Mammary epithelial cell (primary cell): ENCODE data around the gene ABCC6.
"Not testable (repeated sequence)": the region's sequence is repeated elsewhere in the genome, so short reads cannot be mapped to it uniquely, and the experiment has no call there.

Experiments used
- EZH2 ChIP-seq: IDR thresholded peaks from 2 replicates; pipeline ENCODE4 v1.6.1; 2012; ENCODE audit warnings: low read length, inconsistent platforms, borderline replicate concordance
- TF ChIP-seq, protein P1 (sequence below), 2 donors: IDR thresholded peaks in 1 of 2; conservative IDR thresholded peaks in 1 of 2; 2 replicates each; pipeline ENCODE4 v1.5.1; 2011 to 2012; ENCODE audit warnings: inconsistent platforms in 2 of 2, low read length in 2 of 2, mild to moderate bottlenecking in 2 of 2, control low read depth in 1 of 2, low read depth in 1 of 2; ENCODE audit not compliant: insufficient read depth in 1 of 2; ENCODE audit errors: extremely low read depth in 1 of 2

DNA sequence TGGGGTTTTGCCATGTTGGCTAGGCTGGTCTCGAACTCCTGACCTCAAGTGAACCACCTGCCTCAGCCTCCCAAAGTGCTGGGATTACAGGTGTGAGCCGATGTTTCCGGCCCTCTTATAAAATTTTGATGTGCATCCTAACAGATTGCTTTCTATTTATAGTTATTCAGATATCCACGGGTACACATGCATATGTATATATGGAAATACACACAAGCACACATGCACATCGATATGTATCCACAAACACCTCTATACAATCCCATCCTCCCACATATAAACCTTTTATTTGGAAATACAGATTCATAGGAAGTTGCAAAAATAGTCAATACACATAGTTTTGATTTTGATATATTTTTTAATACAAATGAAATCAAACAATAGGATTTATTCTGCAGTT, 14.4 kb upstream of the ABCC6 start:
- TF ChIP-seq, protein P1, sequence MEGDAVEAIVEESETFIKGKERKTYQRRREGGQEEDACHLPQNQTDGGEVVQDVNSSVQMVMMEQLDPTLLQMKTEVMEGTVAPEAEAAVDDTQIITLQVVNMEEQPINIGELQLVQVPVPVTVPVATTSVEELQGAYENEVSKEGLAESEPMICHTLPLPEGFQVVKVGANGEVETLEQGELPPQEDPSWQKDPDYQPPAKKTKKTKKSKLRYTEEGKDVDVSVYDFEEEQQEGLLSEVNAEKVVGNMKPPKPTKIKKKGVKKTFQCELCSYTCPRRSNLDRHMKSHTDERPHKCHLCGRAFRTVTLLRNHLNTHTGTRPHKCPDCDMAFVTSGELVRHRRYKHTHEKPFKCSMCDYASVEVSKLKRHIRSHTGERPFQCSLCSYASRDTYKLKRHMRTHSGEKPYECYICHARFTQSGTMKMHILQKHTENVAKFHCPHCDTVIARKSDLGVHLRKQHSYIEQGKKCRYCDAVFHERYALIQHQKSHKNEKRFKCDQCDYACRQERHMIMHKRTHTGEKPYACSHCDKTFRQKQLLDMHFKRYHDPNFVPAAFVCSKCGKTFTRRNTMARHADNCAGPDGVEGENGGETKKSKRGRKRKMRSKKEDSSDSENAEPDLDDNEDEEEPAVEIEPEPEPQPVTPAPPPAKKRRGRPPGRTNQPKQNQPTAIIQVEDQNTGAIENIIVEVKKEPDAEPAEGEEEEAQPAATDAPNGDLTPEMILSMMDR (conservative IDR thresholded peaks at IDR 0.05 in 1 of 2, IDR thresholded peaks at IDR 0.05 in 1 of 2; ENCODE audit: extremely low read depth in 1 of 2, insufficient read depth in 1 of 2, low read depth in 1 of 2, low read length in 2 of 2), result not testable (repeated sequence)
- not testable (repeated sequence) for TF ChIP-seq EZH2
